Esophagus muscularis mucosa (tissue), 3 donors: ENCODE data around the gene ATXN10.

Experiments
- POLR2A ChIP-seq: fragments of 450-650 bp; IDR thresholded peaks from one replicate; pipeline ENCODE4 v1.6.1; 2017; ENCODE audit warnings: antibody characterized with exemption, moderate library complexity, mild to moderate bottlenecking, low read depth
- POLR2AphosphoS5 ChIP-seq, 2 donors: sonication (generic); formaldehyde crosslinking; IDR thresholded peaks; one replicate each; pipeline ENCODE4 v1.6.1; 2017; ENCODE audit warnings: antibody characterized with exemption in 2 of 2
- TF ChIP-seq, protein P1 (sequence below), 3 experiments: fragments of 200-600 bp in 2 of 3; fragments of 450-650 bp in 1 of 3; sonication (generic) in 2 of 3; IDR thresholded peaks; one replicate each; pipeline ENCODE4 v1.5.1; 2017 to 2019; ENCODE audit warnings: antibody characterized with exemption in 3 of 3, mild to moderate bottlenecking in 2 of 3, moderate library complexity in 1 of 3

DNA sequence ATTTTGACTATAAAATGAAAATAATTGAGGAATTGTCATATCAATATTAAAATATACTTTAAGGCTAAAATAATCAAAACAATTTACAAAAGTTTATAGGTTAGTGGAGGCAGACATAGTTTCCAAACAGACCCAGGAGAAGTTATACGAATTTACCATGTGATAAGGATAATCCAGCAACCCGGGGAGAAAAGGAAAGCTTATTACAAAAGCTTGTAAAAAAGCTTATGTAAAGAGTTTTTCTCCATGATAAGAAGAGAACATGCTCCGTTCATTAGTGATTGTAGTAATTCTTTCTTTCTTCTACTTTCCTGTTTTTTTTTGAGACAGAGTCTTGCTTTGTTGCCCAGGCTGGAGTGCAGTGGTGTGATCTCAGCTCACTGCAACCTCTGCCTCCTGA lies 79.0 kb downstream of the ATXN10 start:
- TF ChIP-seq POLR2A = no peak
- TF ChIP-seq, protein P1, sequence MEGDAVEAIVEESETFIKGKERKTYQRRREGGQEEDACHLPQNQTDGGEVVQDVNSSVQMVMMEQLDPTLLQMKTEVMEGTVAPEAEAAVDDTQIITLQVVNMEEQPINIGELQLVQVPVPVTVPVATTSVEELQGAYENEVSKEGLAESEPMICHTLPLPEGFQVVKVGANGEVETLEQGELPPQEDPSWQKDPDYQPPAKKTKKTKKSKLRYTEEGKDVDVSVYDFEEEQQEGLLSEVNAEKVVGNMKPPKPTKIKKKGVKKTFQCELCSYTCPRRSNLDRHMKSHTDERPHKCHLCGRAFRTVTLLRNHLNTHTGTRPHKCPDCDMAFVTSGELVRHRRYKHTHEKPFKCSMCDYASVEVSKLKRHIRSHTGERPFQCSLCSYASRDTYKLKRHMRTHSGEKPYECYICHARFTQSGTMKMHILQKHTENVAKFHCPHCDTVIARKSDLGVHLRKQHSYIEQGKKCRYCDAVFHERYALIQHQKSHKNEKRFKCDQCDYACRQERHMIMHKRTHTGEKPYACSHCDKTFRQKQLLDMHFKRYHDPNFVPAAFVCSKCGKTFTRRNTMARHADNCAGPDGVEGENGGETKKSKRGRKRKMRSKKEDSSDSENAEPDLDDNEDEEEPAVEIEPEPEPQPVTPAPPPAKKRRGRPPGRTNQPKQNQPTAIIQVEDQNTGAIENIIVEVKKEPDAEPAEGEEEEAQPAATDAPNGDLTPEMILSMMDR (IDR thresholded peaks at IDR 0.05) = no peak
- TF ChIP-seq POLR2AphosphoS5 (IDR thresholded peaks at IDR 0.05) = no peak
